Stimulated activated CD4-positive, alpha-beta T cell treated with anti-CD3 and anti-CD28 coated beads, Interleukin-12 subunit alpha, Interleukin-12 subunit beta, amount 100 ng/mL, for 48 hours (primary cell): ENCODE measurements around the gene RSPRY1.

Source experiments
- DNase-seq, 3 donors: peaks; one replicate each; pipeline ENCODE4 v3.0.0-alpha.2; 2020; ENCODE audit warnings: low read depth in 2 of 3, low spot score in 1 of 3

Gene RSPRY1

DNA sequence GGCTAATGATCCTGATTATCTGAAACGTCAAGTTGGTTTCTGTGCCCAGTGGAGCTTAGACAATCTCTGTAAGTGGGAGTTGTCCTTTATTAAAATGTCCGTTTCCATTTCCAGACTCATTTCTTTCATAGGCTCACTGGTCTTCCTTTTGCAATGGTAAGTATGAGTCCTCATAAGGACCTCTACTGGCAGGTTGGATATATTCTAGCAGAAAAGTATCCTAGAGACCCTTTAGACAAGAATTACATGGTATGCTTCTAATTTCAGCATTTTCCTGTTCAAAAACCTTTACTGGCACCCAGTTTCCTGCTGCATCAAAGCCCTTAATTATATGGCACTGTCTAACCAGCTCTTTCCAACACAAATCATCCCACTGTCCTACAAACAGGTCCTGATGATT is 30.8 kb downstream of the RSPRY1 start:
- no peak for DNase-seq

- DNase-seq: no peak
Measured at GRCh38 chr16:57223057-57223456, 36.9 kb downstream of the RSPRY1 start.

DNA sequence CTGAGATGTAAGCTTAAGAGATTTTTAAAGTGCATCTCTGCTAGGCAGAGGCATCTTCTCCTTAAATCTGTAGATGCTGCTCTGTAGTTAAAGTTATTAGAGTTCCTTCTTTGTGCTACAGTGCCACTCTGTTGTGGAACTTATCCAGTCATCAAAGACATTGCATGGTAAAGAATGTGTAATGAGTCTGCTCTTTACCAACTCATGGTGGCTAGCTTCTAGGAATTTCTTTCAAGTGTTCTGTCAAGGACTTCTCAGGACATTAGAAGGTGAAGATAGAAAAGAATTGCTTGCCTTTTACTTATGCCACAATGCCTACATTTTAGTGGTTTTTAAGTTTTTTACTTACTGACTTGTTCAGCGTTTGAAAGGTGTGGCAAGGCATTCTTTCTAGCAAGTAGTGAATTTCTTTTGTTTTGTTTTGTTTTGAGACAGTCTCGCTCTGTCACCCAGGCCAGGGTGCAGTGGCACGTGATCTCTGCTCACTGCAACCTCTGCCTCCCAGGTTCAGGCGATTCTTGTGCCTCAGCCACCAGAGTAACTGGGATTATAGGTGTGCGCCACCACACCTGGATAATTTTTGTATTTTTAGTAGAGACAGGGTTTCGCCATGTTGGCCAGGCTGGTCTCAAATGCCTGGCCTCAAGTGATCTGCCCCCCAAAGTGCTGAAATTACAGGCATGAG is 38.7 kb downstream of the RSPRY1 start:
- DNase-seq: no peak

GRCh38 chr16:57225978-57226377 is 39.8 kb downstream of the RSPRY1 start:
- no peak for DNase-seq

DNA sequence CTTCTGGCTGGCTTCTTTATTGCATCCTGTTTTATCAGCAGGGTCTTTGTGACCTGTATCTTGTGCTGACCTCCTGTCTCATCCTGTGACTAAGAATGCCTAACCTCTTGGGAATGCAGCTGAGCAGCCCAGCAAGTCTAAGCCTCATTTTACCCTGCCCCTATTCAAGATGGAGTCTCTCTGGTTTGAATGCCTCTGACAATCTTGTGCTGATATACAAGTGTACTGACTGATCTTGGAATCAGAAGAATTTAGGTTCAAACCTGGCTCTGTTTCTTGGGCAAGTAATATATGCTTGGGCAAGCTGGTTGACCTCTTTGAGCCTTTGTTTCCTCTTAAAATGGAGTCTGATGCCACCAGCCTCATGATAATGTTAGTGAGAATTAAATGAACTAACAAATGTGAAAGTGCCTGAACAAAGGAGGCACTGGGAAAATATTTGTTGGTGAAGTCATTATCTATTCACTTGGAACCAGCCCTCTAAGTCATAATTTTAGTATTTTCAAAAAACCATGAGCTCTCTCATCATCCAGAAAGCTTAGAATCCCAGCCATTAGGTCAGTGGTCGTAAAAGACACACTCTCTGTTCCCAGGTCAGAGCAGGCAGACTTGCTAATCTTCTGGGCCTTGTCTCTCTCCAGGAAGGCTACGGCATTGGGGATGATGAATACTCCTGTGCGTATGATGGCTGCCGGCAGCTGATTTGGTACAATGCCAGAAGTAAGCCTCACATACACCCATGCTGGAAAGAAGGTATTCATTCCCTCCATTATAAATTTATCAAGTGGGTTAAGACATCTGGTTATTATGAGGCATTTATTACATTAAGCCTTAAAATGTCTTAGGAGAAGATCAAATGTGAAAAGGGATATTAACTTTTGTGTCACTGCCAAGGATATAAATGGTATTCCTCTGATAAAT is 40.8 kb downstream of the RSPRY1 start:
- no peak for DNase-seq

DNA sequence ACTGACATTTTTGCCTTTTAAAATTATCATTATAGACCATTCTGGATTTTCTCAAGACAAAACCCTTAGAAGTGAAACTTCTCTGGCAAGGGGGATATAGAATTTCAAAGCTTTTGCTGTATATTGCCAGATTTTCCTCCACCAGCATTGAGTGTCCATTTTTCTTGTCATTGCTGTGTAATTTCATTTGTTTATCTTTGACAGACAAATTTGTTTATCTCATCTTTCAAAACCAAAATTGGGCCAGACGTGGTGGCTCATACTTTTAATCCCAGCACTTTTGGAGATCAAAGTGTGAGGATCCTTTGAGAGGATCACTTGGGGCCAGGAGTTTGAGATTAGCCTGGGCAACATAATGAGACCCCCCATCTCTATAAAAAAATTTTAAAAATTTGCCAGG is 43.0 kb downstream of the RSPRY1 start:
- no peak for DNase-seq

DNA sequence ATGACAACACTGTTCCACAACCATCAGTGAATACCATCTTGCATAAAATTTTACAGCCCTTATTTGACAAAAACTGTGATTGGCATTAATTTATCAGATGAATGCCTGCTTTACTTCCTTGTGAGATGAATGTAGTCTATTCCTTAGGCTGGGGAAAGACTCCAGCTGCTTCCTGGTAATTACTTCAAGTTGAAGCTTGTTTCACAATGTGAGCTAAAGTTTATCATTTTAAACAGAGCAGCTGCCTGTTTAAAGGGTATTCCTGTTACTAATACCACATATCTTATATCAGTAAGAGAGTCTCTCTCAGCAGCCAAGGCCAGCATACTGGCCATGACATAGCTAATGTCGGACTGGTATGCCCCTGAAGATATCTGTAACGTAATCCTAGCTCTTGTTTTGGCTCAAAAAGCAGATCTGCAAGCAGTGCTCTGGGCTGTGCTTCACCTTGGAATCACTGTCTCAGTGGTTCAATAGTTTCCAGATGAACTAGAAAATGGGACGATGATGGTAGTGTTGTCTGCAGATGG is 45.8 kb downstream of the RSPRY1 start:
- no peak for DNase-seq

DNA sequence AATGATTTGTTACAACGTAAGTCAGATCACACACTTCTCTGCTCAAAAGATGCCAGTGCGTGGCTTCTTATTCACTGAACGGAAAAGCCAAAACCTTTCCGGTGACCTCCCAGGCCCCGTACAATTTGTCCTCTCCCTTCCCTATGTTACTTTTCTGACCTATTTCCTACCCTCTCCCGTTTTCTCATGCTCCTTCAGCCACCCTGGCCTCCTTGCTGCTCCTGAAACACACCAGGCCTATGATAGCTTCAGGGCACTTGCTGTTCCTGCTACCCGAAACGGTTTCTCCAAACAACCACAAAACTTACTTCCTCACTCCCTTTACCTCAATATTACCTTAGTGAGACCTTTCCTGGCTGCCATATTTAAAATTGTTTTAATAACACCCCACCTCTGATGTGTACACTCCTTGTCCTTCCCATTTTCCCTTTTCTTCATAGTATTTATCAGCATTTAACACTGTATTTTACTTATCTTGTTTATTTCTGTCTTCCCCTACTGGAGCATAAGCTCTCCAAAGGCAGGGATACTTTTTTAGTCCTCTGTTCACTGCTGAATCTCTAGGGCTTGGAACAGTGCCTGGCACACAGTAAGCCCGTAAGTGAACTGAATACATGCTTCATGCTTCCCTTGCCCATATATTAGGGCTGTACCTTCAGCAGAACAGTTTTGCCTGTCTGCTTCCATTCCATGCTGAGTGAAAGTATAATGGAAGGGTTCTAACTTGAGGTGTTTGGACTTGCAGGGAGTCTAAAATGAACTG is 48.0 kb downstream of the RSPRY1 start:
- no peak for DNase-seq

GRCh38 chr16:57234707-57235092 is 48.6 kb downstream of the RSPRY1 start:
- no peak for DNase-seq

- peak in 2 of 3 donors; percentile 19 to 40 for DNase-seq
Measured at GRCh38 chr16:57235128-57236021, 49.2 kb downstream of the RSPRY1 start.

GRCh38 chr16:57236022-57236350 is 49.9 kb downstream of the RSPRY1 start:
- DNase-seq: no peak

GRCh38 chr16:57238682-57239081 is 52.6 kb downstream of the RSPRY1 start:
- DNase-seq: no peak

DNA sequence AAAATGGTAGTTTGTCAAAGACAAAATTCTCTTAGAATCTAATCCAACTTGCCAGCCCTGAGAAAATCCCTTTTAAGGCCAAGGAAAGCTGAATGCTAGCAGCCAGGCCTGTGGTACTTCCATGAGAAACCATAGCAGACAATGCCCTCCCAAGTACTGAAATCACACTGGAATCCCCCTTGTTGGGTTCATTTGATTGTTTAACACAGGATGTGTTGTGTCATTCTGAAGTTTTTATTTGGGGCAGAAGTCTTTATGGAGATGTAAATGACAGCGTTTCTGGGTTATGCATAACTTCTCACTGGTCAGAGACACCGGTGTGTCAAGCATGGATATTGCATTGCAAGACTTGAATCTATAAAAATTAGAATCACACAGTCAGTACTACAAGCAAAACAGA is 53.0 kb downstream of the RSPRY1 start:
- DNase-seq: no peak

- no peak for DNase-seq
Measured at GRCh38 chr16:57240851-57241250, 54.7 kb downstream of the RSPRY1 start.

DNA sequence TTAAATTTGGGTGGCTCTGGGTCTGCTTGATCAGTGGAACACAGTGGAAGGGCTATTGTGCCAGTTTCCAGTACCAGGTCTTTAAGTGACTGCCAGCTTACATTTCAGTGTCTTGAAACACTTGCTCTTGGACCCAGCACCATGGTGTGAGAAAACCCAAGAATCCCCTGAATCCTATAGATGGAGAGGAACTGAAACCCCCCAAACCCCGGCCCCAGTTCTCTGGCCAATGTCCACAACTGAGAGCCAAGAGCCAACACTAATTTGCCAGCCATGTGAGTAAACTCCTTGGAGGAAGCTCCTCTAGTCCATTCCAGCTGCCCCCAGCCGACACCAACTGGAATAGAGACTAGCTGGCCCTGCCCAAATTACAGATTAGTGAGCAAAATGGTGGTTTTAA is 56.5 kb downstream of the RSPRY1 start:
- DNase-seq: no peak

- DNase-seq: no peak
Measured at GRCh38 chr16:57244463-57244766, 58.3 kb downstream of the RSPRY1 start.

GRCh38 chr16:57244767-57245471 is 58.8 kb downstream of the RSPRY1 start, which contains the start of gene ARL2BP:
Gene ARL2BP (plus strand): TSS chr16:57245259. CDS start chr16:57245368, 109 bp downstream.
- DNase-seq: peak; percentile 94 to 98 (median 94)

DNA sequence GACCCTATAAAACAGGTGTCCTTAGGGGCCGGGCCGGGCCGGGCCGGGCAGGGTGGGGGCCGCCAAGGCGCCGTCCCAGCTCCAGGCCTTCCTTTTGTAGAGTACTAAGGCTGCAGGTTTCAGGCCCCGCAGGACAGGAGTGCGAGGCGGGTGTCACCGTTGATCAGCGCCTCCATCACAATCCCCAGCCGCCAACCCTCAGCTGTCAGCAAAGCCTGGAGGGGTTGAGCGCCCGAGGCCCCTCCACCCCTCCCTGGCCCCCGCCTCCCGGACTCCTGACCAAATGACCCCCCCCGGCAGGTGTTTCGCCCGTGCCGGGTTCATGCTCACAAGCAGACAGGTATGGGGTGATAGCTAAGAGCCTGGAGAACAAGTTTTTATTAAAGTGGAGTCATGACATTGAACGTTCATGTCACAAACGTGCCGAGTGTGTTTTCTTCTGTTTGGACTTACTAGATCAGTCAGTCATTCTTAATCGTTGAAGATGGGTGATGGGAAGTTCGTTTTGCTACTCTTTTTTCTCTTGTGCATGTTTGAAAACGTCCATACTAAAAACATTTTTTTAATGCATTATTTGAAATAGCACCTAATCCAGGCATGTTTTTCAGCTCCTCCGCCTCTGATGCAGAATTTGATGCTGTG is 59.5 kb downstream of the RSPRY1 start:
- DNase-seq: no peak

GRCh38 chr16:57251352-57251751 is 65.2 kb downstream of the RSPRY1 start:
- no peak for DNase-seq
